HG03064 (cell line): Measurements from ENCODE around the gene ATP8B3.

Experiments used
- ATAC-seq: cut with Tn5 transposase; IDR thresholded peaks from one replicate; pipeline ENCODE4 v1.9.1; 2021; ENCODE audit warnings: low read depth; ENCODE audit not compliant: unreplicated experiment

ATP8B3 gene

DNA sequence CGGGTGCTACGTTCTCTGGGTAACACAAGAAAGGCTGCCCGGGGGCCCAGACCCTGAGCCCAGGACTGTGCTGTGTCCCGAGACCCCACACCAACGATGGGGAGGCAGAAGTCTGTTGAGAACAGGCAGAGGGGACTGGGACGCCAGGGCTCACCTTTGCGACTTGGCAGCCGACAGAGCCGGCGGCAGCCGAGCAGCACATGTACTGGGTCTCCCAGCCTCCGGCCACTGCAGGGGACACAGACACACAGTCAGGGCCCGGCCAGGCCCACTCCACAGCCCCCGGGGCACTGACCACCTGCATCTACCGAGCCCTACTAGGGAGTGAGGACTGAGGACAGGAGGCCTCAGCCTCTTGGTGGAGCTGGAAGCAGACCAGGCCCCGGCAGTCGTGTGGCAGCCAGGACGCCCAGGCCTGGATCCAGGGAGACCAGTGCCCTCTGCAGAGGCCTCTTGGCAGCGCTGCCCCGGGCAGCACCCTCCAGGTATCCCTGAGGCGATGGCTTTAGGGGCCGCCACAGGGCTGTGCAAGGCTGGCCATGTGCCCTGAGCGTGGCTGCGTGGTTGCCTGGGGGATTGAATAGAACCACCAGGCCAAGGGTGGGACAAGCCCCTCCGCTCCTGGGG is 5.6 kb upstream of the ATP8B3 start:
- ATAC-seq, result no peak

DNA sequence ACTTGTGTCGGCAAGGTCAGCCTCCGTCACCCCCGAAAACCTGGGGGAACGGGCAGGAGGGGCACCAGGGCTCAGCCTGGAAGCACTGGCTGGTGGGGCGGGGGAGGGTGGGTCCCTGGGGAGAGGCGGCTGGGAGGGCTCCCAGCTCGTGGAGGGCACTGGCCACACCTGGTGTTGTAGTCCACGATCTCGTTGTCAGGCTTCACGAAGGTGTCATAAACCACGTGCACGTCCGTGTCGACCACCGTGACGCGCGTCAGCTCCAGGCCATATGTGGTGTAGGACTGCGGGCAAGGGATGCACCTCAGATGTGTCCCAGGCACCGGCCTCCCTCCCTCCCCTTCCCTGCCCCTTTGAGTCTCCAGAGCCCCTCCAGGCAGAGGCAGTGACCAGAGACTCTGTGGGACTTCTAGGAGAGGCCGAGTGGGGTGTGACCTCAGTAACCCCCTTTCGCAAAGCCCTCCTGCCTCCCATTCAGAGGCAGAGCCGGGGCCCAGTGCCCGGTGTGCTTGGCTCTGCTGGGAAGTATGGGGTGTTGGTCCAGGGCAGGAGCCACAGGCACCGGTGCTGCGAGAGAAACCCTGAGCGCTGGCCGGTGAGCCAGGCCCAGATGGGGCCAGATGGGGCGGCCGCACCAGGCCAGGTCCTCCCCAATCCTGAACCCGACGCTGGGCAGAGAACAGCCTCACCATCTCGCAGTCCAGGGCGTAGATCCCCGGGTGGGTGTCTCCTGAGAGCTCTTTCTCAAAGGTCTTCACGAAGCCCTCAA is 4.6 kb upstream of the ATP8B3 start:
- ATAC-seq, result no peak

DNA sequence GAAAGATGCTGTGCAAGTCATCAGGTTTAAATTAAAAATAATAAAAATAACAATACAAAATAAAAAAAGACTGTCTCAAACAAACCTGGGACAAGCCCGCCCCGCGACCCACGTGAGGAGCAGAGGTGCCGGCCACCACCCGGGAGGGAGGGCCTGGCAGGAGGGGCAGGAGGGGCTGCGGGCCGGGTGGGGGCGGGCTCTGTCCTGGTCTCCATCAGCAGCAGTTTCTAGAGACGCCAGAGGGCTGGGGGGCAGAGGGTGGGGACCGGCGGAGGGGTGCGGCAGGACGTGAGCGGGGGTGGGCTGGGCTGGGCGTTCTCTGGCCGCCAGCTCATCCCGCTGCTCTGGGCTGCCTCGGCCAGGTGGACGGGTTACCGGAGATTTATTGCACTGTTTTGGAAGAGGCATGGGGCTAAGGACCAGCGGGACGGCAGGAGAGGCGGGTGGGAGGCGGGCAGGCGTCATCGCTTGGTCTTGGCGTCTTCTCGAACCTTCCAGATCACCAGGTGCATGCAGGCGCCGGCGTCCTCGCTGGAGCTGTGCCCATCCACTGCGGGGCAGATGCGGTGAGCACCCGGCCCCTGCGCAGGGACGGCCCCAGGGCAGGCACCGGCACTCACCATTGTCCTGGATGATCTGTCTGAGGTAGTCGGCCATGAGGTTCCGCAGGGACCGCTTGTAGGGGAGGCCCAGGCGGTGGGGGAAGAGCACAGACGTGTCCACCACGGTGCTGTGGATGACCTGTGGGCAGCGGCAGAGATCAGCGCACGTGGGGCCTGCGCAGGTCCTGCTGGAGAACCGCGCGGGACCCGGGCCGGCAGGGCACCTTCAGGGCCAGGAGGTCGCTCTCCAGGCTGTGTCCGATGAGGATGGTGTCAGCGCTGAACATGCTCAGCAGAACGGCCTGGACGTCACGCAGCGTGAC is 3.8 kb upstream of the ATP8B3 start:
- ATAC-seq, result no peak

DNA sequence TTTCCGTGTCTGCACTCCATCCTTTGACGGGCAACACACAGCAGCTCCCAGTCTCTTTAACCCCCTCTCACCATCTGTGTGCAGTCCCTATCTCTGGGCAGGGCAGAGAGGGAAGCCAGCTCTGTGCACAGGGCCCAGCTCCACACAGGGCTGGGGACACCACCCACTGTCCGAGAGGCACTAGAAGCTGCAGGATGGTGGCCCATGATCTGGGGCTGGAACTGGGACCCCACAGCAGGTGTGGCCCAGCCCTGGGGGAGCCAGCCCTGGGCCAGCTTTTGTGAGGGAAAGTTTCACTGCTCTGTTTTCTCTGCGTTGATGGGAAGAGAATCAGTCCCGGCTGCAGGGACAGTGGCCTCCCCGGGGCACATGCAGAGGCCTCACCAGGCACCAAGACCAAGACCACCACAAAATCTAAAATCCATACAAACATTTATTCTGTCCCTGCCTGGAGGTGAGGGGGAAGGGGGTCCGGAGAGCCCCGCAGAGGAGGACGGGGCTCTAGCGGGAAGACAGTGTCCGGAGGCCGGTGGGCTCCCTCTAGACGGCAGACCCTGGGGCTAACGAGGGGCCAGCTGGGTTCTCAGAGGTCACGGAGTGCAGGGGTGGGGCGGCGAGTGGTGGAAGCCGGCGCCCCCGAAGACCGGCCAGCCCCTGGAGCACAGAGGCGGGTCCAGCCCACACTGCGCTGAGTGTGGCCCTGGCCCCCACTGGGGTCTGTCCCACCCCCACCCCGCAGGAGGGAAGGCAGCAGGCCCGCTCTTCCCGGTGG is 2.9 kb upstream of the ATP8B3 start:
- ATAC-seq, result no peak

- ATAC-seq, result no peak
Measured at GRCh38 chr19:1814391-1814790, 2.3 kb upstream of the ATP8B3 start.

GRCh38 chr19:1813192-1814182 is 1.4 kb upstream of the ATP8B3 start:
- no peak for ATAC-seq

GRCh38 chr19:1812426-1813191 is 533 bp upstream of the ATP8B3 start:
- peak; percentile 71 for ATAC-seq

DNA sequence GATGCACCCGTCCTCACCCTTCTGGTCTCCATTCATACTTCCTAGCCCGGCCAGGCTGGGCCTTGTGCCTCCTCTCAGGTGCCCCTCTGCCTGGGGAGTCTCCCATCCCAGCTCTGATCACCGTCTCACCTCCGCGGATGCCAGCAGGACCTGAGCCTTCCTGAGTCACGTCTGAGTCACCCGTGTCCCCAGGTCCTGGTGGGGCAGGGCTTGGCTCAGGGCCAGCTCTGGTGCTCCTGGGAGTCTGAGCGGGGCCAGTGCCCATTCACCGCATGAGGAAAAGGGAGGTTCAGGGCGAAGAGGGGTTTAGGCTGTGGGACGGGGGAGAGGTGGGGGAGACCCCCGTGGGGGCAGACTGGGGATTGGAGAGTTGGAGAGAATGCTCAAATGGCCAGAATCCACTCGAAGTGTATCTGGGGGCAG is 593 bp downstream of the ATP8B3 start:
- ATAC-seq, result no peak

DNA sequence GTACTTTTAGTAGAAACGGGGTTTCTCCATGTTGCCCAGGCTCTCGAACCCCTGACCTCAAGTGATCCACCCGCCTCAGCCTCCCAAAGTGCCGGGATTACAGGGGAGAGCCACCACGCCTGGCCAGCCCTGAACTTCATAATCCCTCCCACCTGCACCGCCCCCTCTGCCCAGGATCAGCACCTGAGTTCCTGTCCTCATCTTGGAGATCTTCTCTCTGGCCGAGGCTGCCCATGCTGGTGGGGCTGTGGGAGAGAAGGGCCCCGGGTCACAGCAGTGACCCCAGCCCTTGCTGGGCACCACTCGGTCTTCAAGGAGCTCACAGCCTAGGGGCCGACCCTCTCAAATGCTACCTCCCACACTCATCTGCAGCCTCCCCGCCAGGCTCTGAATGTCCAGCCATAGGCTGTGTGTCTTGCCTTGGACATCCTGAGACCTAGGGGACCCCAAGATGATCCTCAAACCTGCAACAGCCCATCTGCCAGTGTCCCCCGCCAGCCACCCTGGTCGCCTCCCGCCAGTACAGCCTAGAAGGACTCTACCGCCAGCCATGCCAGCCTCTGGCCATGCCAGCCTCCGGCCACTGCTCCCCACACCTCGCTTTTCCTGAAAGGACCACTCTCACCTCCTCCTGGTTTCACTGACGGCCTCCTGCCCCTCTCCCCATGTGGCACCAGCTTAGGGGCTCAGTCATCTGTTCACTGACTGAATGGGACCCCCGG is 1.5 kb downstream of the ATP8B3 start:
- ATAC-seq, result no peak

- ATAC-seq, result no peak
Measured at GRCh38 chr19:1809678-1810077, 2.4 kb downstream of the ATP8B3 start.

DNA sequence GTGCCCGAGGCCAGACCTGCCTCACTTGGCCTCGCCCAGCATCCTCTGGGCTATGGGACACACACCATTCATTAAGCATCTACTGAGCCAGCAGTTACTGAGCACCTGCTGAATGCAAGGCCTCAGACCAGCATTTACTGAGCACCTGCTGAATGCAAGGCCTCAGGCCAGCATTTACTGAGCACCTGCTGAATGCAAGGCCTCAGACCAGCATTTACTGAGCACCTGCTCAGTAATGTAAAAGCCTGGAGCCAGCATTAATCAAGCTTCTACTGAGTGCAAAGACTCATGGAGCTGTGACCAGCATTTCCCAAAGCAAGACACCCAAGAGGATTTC is 3.7 kb downstream of the ATP8B3 start:
- no peak for ATAC-seq

GRCh38 chr19:1807695-1808394 is 4.2 kb downstream of the ATP8B3 start:
- no peak for ATAC-seq

- no peak for ATAC-seq
Measured at GRCh38 chr19:1807030-1807694, 4.9 kb downstream of the ATP8B3 start.

GRCh38 chr19:1806184-1807029 is 5.7 kb downstream of the ATP8B3 start:
- no peak for ATAC-seq

- ATAC-seq, result no peak
Measured at GRCh38 chr19:1805401-1806183, 6.5 kb downstream of the ATP8B3 start.
